GM12873 (cell line): Measurements from ENCODE around the gene NELL1.

Experiments used
- CTCF ChIP-seq: IDR thresholded peaks from 2 replicates; pipeline ENCODE4 v1.5.1; 2012; ENCODE audit warnings: low read depth, mild to moderate bottlenecking, moderate library complexity, low read length, control low read depth; ENCODE audit not compliant: insufficient read depth; ENCODE audit errors: missing control alignments

NELL1 gene

DNA sequence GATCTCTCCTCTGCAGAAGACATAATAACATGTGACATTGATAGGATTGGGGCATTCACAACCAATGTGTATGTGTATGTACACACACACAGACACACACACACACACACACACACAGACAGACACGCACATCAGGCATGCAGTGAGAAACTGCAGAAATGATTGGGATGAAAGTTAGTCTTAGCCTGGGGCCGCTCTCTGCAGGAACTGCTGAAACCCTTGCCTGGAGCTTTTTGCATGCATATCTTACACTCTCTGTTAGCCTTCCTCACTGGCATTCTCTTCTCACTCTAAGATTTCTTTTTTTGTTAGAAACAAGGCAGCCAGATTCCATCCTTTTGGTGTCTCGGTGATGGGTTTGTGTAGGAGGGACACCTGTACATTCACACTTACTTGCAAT, 337.9 kb downstream of the NELL1 start:
- TF ChIP-seq CTCF = no peak

DNA sequence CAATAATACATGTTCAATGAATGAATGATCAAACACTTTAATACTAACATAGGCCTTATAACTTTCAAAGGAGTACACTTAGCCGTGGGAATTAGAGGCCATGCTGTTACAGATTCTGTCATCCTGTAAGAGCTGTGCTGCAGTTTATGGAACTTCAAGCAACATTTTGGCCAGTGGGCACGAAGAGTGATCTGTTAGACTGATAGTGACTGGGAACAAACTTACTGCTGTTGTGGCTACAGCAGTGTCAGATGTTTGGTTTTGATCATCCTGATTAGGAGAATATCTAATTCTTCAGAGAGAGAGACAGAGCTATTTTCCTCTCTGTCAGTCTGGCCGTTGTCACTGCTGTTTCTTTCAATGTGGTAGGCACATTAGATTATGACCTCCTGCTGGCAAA, 348.9 kb downstream of the NELL1 start:
- TF ChIP-seq CTCF = no peak

DNA sequence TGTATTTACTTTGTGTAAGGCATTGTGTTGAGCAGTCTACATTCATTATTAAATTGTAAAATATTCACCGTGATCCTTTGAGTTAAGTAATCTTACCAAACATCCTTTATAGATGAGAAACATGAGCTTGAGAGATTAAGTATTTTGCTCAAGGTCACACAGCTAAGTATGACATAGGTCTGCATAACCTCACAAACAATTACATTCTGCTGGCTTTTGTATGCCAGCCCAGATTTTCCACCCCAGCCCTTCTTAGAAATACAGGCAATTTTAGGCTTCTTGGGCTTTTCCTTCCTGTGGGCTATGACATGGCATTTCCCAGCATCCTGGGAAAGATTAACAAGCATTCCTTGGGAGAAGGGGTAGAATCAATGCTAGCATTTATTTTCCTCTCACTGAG, 357.3 kb downstream of the NELL1 start:
- TF ChIP-seq CTCF = no peak

- TF ChIP-seq CTCF = no peak
Measured at GRCh38 chr11:21037850-21038249, 368.5 kb downstream of the NELL1 start.

DNA sequence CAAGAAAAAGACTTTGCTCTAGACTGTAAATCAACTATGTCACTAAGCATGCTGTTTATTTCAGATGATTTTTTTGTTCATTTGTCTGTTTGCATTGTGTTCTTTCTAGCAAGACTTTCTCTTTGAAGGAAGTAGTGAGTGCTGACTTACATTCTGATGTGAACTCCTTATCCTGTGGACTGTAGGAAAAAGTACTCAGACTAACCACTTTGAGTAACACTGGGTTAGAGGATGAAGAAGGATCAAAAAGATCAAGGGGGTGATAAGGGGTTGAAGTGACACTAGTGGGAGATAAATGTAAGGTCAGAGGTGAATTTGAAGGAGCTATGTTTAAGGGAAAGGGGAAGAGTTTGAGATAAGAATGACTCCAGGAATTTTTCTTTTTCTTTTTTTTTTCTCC, 369.4 kb downstream of the NELL1 start:
- TF ChIP-seq CTCF = no peak

DNA sequence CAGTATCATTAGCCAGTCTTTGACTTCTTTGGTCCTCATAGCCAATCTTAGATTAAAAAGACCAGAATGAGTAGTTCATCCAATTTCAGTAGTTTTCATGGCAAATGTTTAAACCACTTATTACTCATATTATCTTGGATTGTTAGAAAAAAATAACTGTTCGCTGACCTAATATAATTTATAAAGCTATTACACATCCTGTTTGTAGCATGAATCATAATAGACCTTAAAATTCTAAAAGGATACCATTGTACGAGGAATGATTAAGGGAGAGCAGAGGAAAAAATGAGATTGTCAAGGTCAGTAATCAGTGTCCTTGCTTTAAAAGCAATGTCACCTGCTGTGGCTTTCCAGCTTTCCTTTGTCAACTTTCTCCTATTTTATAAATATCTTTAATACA, 371.2 kb downstream of the NELL1 start:
- TF ChIP-seq CTCF = no peak

GRCh38 chr11:21048626-21049025, 379.2 kb downstream of the NELL1 start:
- no peak for TF ChIP-seq CTCF

GRCh38 chr11:21053466-21053865, 384.1 kb downstream of the NELL1 start:
- no peak for TF ChIP-seq CTCF
